Stimulated activated CD4-positive, alpha-beta T cell treated with anti-CD3 and anti-CD28 coated beads, Interleukin-2, amount 100 ng/mL, for 4 hours (primary cell): ENCODE results near the gene SLC6A3.
"Not testable (repeated sequence)": the region's sequence is repeated elsewhere in the genome, so short reads cannot be mapped to it uniquely, and the experiment has no call there.

Experiments used
- DNase-seq: peaks from one replicate; pipeline ENCODE4 v3.0.0-alpha.2; 2020; ENCODE audit warnings: low read depth

SLC6A3 gene

DNA sequence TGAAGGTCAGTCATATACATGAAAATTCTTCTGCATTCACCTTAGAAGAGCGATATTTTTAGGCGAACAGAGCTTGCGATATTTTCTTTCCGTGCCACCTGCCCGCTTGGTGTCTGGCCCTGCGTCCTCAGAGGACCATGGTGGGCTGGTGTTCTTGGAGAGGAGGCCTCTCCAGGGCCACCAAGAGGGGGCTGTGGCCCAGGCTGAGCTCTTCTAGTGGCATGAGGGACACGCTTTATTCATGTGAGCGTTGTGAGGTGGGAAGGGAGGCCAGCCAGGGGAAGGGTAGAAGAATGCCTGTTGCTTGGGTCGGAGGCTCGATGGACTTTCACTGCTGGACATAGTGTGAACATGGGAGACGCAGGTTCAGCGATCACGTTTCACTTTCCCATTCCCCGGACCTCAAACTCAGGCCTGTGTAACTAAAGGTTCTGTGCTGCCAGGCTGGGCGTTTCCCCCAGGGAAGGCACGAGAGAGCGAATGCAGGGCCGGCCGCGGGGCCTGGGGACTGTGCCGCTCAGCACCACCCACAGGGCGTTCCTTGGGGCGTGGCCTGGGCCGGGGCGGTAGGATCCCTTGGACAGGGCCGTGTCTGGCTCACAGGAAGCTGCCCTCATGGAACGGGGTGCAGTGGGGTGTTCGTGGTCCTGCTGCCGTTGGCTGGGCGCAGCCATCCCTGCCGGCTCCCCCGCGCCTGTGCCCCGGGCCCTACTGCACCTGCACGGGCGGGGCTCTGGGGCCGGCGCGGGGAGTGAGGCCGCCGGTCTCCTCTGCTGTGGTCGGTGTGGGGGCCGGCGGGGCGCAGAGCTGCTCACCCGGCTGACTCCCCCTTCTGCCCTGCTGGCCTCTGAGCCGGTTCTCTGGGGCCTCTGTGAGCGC lies 59.6 kb downstream of the SLC6A3 start:
- DNase-seq, result peak; percentile 64

DNA sequence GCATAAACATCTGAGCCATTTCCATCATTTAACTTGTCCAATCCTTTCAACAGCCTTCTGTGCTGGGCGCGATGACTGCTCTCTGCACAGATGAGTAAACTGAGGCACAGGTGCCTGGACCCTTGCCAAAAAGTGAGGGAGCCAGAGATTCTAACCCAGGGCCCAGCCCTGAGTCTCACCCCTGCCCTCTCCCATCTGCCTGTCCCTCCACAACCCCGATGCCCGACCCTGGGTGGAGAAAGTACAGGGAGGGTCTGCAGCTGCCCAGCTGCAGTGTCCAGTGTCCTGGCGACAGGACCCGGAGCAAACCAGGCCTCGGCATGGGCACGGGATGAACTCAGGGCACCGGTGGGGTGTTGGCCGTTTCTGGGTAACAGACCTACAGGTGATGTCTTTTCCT lies 60.7 kb downstream of the SLC6A3 start:
- no peak for DNase-seq

DNA sequence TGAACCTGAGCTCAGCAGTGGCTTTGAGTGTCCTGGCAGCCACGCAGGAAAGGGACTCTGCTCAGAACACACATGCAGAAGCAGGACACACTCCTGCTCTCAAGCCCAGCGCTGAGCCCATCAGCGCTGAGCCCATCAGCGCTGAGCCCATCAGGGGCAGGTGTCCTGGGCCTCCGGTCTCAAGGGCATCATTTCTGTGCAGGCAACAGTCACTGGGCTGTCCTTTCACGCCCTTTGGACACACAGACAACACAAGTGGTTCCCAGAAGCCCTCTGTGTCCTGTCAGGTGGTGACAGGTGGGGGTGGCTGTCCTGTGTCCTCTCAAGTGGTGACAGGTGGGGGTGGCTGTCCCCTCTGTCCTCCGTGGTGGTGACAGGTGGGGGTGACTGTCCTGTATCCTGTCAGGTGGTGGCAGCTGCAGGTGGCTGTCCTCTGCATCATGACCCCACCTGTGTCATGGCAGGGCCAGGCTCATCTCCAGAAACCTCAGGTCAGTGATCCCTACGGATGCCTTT lies 61.3 kb downstream of the SLC6A3 start:
- no peak for DNase-seq

DNA sequence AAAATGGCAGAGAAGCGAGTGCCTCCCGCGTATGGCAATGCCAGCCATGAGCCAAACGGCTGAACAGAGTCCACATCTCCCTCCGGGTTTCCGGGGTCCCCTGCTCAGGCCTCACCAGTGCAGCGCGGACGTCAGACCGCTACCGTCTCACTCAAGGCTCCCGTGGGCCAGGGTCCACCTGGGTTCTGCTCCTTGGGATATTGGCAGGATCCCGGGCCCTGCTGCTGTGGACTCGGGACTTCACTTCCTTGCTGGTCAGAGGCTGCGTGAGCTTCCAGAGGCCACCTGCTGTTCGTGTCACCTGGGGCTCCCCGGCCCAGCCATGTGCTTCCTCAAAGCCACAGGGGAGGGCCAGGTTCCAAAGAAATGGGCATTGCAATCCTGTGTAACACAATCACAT lies 61.9 kb downstream of the SLC6A3 start:
- no peak for DNase-seq

DNA sequence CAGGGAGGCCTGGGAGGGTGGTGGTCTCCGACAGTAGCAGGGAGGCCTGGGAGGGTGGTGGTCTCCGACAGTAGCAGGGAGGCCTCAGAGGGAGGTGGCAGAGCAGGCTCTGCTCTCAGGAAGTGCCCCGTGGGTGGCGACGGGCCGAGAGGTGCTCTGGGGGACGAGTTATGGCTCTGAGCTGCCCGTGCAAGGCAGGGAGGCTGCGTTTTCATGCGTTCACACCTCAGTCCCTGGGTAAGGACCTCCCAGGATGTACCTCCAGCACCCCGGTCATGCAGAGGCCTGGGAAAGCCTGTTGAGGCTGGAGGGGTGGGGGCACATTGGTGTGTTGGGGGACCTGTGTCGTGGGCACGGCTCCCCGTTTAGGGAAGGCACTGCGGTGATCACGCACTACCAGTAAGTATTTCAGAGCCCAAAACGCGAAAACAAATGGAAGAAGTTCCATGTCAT lies 63.0 kb downstream of the SLC6A3 start:
- DNase-seq, result no peak

DNA sequence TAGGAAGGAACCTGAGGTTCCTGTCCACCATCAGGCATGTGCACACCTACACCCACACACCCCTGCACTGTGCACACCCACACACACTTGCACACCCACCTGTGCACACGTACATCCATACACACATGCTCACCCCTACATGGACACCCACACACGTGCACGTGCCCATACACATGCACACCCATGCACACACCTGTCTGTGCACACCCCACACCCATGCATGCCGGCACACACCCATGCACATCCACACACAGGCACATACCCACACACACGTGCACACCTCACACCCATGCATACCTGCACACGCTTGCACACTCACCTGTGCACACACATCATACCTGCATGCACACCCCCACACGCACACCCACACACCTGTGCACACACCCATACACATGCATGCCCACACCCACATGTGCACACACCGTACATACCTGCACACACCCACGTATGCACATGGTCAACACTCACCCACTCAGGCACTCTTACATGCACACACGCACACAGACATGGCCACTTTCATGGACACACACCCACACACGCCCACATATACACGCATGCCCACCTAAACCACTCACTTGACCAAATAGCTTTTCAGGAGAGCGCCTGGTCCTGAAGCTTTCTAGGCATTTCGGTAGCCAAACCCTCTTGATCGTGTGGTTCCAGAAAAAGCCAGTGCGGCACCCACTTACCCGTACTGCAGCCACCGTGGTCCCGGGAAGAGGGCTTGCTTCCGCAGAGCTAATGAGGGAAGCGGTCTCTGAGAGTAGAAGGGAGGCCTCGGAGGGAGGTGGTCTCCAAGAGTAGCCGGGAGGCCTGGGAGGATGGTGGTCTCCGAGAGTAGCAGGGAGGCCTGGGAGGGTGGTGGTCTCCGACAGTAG lies 63.6 kb downstream of the SLC6A3 start:
- DNase-seq, result no peak

DNA sequence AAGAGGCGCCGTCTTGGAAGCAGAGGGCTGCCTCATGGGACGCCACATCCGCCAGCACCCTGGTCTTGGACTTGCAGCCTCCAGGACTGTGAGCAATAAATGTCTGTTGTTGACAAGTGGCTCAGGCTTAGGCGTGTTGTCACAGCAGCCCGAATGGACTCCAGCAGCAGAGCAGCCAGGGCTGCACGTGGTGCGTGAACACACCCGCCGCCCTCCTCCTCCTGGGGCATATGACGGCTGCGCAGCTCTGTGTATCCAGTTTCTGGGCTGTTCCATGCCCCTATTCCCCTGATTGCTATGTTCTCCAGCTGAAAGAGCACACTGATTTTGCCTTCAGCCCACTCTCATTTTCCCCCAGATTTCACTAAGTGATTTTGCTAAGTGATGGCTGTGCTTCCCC lies 64.3 kb downstream of the SLC6A3 start:
- DNase-seq, result no peak

DNA sequence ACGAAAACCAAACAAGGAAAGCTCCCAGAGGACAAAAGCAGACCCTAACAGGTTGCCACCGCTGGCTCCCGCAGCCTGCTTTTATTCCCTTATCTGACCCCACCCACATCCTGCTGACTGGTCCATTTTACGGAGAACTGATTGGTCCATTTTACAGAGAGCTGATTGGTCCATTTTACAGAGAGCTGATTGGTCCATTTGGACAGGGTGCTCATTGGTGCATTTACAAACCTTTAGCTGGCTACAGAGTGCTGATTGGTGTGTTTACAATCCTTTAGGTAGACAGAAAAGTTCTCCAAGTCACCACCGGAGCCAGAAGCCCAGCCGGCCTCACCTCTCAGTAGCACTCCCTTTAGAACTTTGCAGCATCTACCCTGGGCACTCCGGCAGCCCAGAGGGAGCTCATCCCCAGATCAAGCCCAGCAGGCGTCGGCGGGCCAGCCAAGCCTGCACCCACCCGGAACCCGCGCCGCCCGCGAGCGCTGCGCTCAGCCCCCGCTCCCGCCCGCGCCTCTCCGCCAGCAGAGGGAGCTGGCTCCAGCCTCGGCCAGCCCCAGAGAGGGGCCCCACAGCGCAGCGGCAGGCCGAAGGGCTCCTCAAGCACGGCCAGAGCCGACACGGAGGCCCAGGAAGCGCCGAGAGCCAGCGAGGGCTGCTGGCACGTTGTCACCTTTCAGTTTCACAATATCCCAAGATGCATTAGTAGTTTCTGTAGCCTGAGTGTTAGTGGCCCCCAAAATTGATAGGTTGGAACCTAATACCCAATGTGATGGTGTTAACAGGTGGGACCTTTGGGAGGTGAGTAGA lies 65.0 kb downstream of the SLC6A3 start:
- peak; percentile 25 for DNase-seq

DNA sequence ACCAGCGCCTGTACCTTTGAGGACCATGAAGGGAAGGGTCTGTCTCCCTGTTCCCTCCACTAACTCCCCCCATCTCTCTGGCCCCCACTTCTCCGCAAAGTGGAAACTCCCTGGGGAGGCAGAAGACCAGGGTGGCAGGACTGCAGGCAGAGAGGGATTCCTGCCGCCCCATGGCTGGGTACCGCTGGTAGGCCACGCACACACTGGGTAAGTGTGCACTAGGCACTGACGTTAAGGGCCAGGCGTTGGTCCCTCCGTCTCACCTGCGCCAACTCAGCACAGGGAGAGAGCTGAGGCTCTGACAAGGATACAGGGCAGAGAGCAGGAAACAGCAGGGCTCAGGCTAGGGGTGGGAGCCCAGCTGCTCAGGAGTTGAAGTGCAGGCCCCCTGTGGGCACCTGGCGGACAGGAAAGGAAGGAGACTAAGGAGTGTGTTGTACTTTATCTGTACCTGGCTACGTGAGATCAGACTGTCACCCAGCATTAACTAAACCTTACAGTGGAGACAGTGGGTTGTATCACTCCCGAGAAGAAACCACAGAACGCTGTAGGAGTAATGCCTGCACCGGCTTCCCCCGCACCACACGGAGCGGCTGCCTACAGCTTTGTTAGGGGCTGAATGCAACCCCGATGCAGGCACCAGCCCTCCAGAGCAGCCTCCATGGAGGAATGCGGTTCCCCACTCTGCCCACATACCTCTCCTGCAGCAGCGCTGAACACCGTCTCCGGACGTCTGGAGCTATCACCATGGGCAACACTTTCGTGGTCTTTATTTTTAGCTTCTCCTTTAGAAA lies 66.2 kb downstream of the SLC6A3 start:
- DNase-seq, result no peak

DNA sequence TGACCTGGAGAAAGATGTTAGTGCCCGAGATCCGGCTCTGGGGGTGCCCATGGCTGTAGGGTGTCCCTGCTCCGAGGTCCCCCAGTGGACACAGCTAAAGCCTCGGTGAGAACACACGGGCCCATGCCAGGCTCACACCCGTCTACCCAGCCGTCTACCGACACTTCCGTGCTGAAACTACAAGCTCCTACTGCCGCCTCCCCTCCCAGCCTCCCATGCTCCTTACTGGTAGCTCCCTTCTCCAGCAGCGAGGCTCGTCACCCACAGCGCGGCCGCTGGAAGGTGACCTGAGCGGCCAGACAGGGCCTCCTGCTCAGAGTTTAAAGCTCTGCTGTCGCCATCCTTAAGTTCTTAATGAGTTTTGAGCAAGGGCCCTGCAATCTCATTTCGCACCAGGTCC lies 67.1 kb downstream of the SLC6A3 start:
- no peak for DNase-seq

DNA sequence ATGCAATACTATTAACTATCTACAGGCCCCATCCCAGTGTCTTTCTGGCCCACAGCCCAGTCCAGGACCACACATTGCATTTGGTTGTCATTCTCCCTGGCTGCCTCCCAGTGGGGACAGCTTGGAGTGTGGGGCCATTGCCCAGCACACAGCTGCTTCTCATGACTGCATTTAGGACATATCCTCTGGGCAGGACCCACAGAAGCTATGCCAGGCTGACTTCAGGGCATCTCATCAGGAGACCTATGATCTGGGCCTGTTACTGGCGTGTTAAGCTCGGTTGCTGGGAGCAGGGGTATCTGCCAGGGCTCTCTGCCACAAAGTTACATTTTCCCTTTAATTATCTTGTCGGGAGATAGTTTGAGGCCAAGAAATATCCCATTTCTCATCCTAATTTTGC lies 68.3 kb downstream of the SLC6A3 start:
- DNase-seq, result no peak

DNA sequence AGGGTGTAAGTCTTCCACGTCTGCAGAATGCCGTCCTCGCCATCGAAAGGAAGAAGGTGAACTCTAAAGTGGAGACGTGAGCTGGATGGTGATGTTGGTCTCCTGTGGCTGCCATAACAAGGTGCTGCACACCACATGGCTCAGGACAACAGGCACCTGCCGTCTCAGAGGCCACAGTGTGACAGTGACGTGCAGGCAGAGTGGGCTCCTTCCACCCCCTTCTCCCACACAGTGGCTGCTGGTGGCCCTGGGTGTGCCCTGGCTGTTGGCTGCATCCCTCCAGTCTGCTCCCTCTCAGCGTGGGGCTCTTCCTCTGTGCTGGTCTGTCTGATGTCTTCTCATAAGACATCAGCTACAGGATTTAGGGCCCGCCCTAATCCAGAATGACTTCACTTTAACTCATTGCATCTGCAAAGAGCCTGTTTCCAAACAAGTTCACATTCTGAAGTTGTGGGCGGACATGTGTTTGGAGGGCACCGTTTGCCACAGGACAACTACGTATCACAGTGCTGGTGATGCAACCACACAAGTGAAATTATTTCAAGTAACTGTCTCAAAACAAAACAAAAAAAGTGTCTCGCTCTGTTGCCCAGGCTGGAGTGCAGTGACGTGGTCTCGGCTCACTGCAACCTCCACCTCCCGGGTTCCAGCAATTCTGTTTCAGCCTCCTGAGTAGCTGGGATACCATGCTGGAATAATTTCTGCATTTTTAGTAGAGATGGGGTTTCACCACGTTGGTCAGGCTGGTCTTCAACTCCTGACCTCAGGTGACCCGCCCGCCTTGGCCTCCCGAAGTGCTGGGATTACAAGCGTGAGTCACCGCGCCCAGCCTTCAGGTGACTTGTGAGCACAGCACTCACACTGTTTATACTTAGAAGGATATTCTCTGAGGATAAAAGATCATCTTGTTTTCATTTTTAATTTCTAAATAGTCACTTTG lies 69.1 kb downstream of the SLC6A3 start:
- DNase-seq, result no peak

DNA sequence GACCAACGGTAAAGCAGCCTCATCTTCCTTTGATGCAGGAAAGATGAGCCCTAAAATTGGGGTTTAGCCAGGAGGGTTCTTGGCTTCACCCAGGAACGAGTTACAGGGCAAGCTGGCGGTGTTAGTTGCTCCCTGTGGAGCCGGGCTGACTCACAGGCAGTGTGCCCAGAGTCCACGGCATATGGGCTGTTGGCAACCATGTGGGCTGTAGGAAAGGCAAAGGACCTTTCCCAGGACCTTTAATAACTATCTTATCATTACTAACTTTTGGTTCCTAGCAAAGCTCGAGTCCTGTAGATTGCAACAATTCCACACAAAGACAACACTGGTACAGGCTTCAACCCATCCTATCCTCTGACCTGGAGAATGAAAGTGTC lies 70.6 kb downstream of the SLC6A3 start:
- DNase-seq, result no peak

DNA sequence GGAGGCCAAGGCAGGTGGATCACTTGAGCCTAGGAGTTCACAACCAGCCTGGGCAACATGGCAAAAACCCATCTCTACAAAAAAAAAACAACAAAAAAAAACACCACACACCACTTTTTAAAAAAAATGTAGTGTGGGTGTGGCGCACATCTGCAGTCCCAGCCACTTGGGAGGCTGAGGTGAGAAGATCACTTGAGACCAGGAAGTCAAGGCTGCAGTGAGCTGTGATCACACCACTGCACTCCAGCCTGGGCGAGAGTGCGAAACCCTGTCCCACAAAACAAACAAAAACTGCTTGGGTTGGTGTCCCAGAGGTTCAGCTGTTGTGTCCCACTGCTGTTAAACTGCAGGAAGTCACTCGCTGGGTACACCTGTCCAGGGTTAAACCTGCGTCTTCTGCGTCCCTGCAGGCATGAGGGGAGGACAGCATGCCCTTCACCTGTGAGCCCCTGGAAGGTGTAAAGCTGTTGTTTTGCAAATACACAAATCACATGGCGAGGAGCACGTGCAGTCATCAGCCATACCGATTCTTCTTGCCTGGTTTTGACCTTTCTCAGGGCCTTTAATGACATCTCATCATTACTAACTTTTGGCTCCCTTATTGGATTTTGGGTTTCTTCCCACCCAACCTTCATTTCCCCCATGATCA lies 71.1 kb downstream of the SLC6A3 start:
- no peak for DNase-seq

DNA sequence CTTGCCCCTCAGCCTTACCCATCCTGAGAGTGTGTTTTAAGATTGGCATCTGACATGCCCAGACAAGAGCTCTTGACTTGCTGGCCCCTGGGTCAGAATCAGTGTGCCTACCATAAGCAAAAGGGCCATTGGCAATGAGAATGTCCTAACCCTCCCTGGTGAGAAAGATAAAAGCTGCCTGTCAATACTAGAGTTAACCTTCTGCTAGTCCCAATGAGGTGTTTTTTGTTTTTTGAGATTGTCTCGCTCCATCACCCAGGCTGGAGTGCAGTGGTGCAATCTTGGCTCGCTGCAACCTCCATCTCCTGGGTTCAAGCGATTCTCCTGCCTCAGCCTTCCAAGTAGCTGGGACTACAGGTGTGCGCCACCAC lies 73.3 kb downstream of the SLC6A3 start:
- DNase-seq, result not testable (repeated sequence)

DNA sequence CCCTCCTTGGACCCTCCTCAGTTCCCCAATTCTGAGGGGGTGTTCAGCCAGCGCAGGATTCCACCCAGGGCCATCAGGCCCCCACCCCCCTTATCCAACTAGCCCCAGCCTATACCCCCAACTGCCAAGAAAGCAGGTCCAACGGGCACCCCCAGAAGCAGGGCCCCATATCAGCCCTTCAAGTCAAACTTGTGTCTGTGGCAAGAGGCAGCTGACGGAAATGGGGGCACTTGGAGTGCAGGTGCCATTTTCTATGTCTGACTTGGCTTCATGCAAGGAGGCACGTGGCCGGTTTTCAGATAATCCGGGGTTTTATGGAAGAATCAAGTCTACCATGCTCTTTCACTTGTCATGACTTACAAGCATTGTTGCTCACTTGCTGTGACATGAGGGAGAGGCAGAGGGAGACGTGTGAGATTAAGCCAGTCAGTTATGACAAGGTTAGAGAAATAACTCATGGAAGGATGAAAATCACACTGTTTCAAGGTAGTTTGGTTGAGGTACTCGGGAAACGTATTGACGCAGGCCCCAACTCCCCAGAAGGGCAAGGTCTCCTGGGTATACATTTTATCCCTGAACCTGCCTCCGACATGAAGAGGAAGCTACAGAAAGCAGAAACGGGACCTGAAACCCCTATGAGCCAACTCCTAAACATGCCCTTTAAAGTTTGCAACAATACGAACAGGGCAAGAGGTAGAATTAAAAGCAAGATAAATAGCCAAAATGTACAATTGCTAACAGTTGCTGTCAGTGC lies 73.8 kb downstream of the SLC6A3 start:
- no peak for DNase-seq

DNA sequence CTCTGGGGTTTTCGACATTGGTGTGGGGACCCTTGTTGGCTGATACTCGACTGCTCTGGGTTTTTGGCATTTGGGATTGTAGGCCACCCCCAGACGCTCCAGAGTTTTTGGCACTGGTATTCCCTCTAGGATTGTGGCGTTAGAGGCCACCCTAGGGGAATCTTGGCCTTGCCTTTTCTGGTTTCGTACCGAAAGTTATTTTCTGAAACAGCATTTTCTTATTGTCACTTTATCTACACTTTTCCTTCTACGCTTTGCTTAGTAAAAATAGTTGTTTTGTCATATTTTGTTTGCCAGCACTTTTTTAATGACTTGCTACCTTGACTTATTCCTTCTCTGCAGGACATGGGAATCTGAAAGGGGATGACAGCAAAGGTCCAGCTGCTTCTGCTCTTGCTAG lies 75.2 kb downstream of the SLC6A3 start:
- no peak for DNase-seq

DNA sequence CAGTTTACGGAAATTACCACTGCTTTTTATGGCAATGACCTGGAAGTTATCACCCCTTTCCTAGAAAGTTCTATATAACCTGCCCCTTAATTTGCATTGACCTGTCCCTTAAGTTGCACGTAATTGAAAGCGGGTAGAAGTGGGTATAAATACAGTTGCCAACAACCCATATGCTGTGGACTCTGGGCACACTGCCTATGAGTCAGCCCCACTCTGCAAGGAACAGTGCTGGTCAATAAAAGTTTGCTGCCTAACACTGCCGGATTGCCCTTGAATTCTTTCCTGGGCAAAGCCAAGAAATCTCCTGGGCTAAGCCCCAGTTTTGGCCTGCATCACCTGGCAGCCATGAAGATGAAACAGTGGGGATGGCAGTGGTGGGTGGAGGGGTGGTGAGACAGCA lies 76.5 kb downstream of the SLC6A3 start:
- DNase-seq, result no peak

DNA sequence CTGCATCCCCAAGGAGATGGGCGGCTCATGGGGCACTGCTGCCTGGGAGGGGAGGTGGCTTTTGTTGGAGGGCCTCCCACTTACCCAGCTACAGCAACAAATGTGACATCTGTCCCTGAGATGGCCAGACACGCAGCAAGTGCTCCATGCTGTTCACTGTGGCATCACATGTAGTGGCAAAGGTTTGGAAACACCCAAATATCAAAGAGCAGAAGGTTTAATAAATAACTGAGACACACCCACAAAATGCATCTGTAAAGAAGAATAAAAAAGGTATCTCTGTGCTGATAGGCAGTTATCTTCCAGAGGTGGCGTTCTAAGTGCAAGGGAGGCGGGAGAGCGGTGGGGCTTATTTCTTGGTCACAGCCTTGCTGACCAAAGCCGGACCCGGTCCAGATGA lies 77.0 kb downstream of the SLC6A3 start:
- DNase-seq, result no peak
